Prostate gland (tissue), 2 donors: ENCODE results near the gene UIMC1. TPM values are rescaled to one million over a fixed set of nuclear protein-coding genes. Genes with fewer than 3 reads are reported as not detected.
"Not testable (repeated sequence)": the region's sequence is repeated elsewhere in the genome, so short reads cannot be mapped to it uniquely, and the experiment has no call there.

Source experiments
- DNase-seq: peaks from one replicate; pipeline ENCODE4 v3.0.0-alpha.2; 2019; ENCODE audit warnings: low spot score
- H3K27ac ChIP-seq, 2 donors: fragments of 200-600 bp; sonication (generic); 2 replicates each; pipeline ENCODE4 v1.5.1; 2017 to 2019
- H3K27me3 ChIP-seq: fragments of 200-600 bp; sonication (generic); replicated peaks from 2 replicates; pipeline ENCODE4 v1.5.1; 2019; ENCODE audit not compliant: insufficient read depth
- H3K36me3 ChIP-seq, 2 donors: fragments of 200-600 bp; sonication (generic); 1 replicate in 1 of 2; 2 replicates in 1 of 2; pipeline versions ENCODE4 v1.5.1 to v1.8.1; 2017 to 2019
- H3K4me1 ChIP-seq: fragments of 200-600 bp; sonication (generic); replicated peaks from 2 replicates; pipeline ENCODE4 v1.5.1; 2019
- H3K4me3 ChIP-seq, 2 donors: fragments of 200-600 bp; sonication (generic); 2 replicates each; pipeline ENCODE4 v1.5.1; 2017 to 2019
- H3K9me3 ChIP-seq: fragments of 200-600 bp; sonication (generic); 2 replicates; pipeline ENCODE4 v1.5.1; 2017
- CTCF ChIP-seq, 4 experiments: fragments of 200-600 bp in 2 of 4; fragments of 450-650 bp in 2 of 4; sonication (generic) in 2 of 4; IDR thresholded peaks; 1 replicate in 3 of 4; 2 replicates in 1 of 4; pipeline ENCODE4 v1.5.1; 2016 to 2019; ENCODE audit warnings: antibody characterized with exemption in 4 of 4, mild to moderate bottlenecking in 2 of 4, moderate library complexity in 2 of 4
- POLR2A ChIP-seq: fragments of 450-650 bp; IDR thresholded peaks from one replicate; pipeline ENCODE4 v1.6.1; 2016; ENCODE audit warnings: antibody characterized with exemption, mild to moderate bottlenecking
- POLR2AphosphoS5 ChIP-seq: sonication (generic); formaldehyde crosslinking; IDR thresholded peaks from one replicate; pipeline ENCODE4 v1.6.1; 2017; ENCODE audit warnings: antibody characterized with exemption
- WGBS: methylation state at CpG from one replicate; pipeline ENCODE4 v1.1.5; 2018; 5-methylcytosine and 5-hydroxymethylcytosine counted together
- intact Hi-C: fragments of 100-400 bp; cut with DNase I; formaldehyde crosslinking; loops from one replicate; pipeline ENCODE4 v1.14.2; 2022
- total RNA-seq, 2 donors: library from RNA; depleted of rRNA; stranded (reverse); fragments of >200 nt; gene quantifications; one replicate each; pipeline ENCODE4 v1.1.0, GENCODE V29; 2016

UIMC1 gene
- total RNA-seq, 2 donors from 2014 or later: 29.3 to 38.3 TPM

DNA sequence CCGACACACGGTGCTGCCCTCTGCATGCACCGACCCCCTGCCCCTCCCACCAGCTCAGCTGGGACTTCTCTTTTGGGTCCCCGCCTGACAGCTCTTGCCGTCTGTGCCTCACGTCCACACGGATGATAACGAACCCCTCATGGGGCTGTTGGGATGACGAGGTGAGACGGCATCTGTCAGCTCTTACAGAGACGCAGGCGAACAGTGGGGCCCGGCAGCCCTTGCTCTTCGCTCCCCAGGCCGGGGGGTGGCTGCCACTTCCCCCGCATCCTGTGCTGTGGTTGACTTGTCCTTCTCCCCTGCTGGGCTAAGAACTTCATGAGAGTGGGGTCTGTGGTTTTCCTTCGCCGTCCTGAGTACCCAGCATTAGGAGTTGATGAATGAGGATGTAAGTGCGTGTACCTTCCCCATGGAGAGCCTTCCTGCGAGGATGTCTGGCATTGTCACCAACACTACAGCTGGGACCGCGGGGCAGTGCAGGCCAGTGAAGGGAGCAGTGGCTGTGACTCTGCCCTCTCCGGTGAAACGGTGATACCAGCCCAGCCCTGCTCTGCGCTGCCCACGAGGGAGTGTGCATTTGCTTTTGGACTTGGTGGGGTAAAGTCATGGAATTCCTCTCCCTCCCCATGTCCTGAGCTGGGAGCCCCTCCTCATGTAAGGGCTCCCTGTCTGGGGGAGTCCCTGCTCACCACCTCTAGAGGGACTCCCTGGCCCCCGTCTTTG lies 130.6 kb downstream of the UIMC1 start:
- no peaks in the 10 kb centered on the region for H3K36me3 ChIP-seq
- no peak for DNase-seq
- H3K27me3 ChIP-seq: no peaks in the 10 kb centered on the region
- intact Hi-C loops: no loop called here
- H3K4me1 ChIP-seq: no peaks in the 10 kb centered on the region
- H3K27ac ChIP-seq: no peak overlapping the region
- no peak overlapping the region for H3K4me3 ChIP-seq
- no peaks in the 10 kb centered on the region for H3K9me3 ChIP-seq
- TF ChIP-seq CTCF (IDR thresholded peaks at IDR 0.05): no peak
- no peak for TF ChIP-seq POLR2AphosphoS5
- WGBS: 49% methylated on average over 27 of the region's 27 CpGs

GRCh38 chr5:176875014-176875550 lies 131.5 kb downstream of the UIMC1 start:
- no peaks in the 10 kb centered on the region for H3K9me3 ChIP-seq
- TF ChIP-seq CTCF (IDR thresholded peaks at IDR 0.05): no peak
- TF ChIP-seq POLR2A: no peak
- TF ChIP-seq POLR2AphosphoS5: no peak
- DNase-seq: no peak
- intact Hi-C loops: no loop called here
- no peaks in the 10 kb centered on the region for H3K27me3 ChIP-seq
- H3K4me3 ChIP-seq: no peak overlapping the region
- no peaks in the 10 kb centered on the region for H3K36me3 ChIP-seq
- no peaks in the 10 kb centered on the region for H3K4me1 ChIP-seq
- WGBS: 56% methylated on average over 17 of the region's 17 CpGs
- H3K27ac ChIP-seq: no peak overlapping the region

DNA sequence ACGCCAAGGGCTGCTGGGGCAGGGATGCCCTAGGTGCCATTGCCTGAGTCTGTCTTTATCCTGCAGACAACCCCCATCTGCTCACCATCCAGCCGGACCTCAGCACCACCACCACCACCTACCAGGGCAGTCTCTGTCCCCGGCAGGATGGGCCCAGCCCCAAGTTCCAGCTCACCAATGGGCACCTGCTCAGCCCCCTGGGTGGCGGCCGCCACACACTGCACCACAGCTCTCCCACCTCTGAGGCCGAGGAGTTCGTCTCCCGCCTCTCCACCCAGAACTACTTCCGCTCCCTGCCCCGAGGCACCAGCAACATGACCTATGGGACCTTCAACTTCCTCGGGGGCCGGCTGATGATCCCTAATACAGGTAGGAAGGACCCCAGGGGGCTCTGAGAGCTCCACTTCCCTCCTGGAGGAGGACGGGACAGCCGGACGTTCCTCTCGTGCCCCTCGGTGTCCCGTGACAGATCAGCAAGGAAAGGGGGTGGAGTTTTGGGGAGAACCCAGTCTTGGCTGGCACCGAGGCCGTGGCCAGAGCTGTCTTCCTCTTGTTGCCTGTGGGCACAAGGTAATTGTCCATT lies 132.3 kb downstream of the UIMC1 start:
- Histone ChIP-seq H3K27me3 (no peaks in the 10 kb centered on the region), H3K4me1 (no peaks in the 10 kb centered on the region), H3K36me3 (no peaks in the 10 kb centered on the region), H3K9me3 (no peaks in the 10 kb centered on the region), H3K27ac (no peak overlapping the region), H3K4me3 (no peak overlapping the region)
- 75% methylated on average over 19 of the region's 20 CpGs for WGBS
- intact Hi-C loops: no loop called here
- no peak for TF ChIP-seq POLR2A
- TF ChIP-seq POLR2AphosphoS5: no peak
- TF ChIP-seq CTCF (IDR thresholded peaks at IDR 0.05): no peak
- DNase-seq: no peak

DNA sequence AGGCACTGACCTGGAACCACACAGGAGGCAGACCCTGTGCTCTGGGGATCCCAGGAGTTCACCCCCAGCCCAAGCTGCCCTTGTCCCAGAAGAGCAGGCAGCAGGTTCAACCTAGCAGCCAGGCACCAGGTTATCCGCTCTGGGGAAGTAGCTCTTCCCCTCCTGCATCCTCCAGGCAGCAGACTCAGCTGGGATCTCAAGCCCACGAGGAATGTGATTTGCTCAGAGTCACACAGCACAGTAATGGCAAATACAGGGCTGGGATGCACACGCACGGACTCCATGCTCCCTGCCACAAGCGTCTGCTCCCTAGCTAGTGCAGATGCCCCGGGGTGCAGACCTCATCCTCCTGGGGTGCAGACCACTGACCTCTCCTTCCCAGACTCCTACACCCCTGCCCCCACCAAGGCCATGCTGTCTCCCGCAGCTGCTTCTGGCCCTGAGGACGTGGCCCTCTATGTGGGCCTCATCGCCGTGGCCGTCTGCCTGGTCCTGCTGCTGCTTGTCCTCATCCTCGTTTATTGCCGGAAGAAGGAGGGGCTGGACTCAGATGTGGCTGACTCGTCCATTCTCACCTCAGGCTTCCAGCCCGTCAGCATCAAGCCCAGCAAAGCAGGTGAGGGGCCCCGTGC lies 132.9 kb downstream of the UIMC1 start:
- Histone ChIP-seq H3K9me3 (no peaks in the 10 kb centered on the region), H3K27me3 (no peaks in the 10 kb centered on the region), H3K27ac (no peak overlapping the region), H3K36me3 (no peaks in the 10 kb centered on the region), H3K4me3 (no peak overlapping the region), H3K4me1 (no peaks in the 10 kb centered on the region)
- intact Hi-C loops: no loop called here
- TF ChIP-seq CTCF (IDR thresholded peaks at IDR 0.05) (no peak), POLR2A (no peak), POLR2AphosphoS5 (no peak)
- no peak for DNase-seq
- 31% methylated on average over 16 of the region's 16 CpGs for WGBS

DNA sequence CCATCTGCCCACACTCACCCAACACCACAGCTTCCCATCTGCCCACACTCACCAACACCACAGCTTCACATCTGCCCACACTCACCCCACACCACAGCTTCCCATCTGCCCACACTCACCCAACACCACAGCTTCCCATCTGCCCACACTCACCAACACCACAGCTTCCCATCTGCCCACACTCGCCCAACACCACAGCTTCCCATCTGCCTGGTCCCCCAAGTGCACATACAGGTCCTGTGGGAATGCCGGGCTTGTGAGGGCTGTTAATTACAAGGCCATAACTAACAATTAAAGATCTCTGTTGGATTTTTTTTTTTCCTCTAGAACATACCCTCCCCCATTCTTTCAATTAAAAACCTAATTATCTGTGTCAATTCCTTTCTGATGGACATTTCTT lies 133.6 kb downstream of the UIMC1 start:
- 60% methylated on average over 2 of the region's 2 CpGs for WGBS
- H3K4me3 ChIP-seq, H3K9me3 ChIP-seq, DNase-seq, H3K27me3 ChIP-seq, H3K27ac ChIP-seq, intact Hi-C loops, H3K36me3 ChIP-seq, H3K4me1 ChIP-seq: not testable (repeated sequence)

- H3K36me3 ChIP-seq, H3K27ac ChIP-seq, H3K27me3 ChIP-seq, H3K4me1 ChIP-seq, H3K9me3 ChIP-seq, DNase-seq, intact Hi-C loops, H3K4me3 ChIP-seq: not testable (repeated sequence)
- 70% methylated on average over 2 of the region's 2 CpGs for WGBS
Measured at GRCh38 chr5:176872586-176872985, 134.0 kb downstream of the UIMC1 start.

GRCh38 chr5:176870644-176871043 lies 135.9 kb downstream of the UIMC1 start:
- H3K4me1 ChIP-seq, intact Hi-C loops, H3K27ac ChIP-seq, H3K27me3 ChIP-seq, H3K36me3 ChIP-seq, DNase-seq, H3K4me3 ChIP-seq, H3K9me3 ChIP-seq: not testable (repeated sequence)
- WGBS: 89% methylated on average over 10 of the region's 10 CpGs
